Gastrocnemius medialis (tissue), 4 donors: ENCODE measurements around the gene LRRC23. TPM values are rescaled to one million over a fixed set of nuclear protein-coding genes. Genes with fewer than 3 reads are reported as not detected.
"Not testable (repeated sequence)": the region's sequence is repeated elsewhere in the genome, so short reads cannot be mapped to it uniquely, and the experiment has no call there.

Experiments used
- ATAC-seq, 2 donors: fragments of 150-250 bp; one replicate each; pipeline ENCODE4 v1.9.1; 2016
- DNase-seq, 2 donors: peaks; one replicate each; pipeline ENCODE4 v3.0.0-alpha.2; 2019
- H3K27ac ChIP-seq, 4 donors: fragments of 200-600 bp; sonication (generic); 1 replicate in 1 of 4; 2 replicates in 3 of 4; pipeline ENCODE4 v1.5.1; 2016 to 2018; ENCODE audit warnings: mild to moderate bottlenecking in 2 of 4, moderate library complexity in 1 of 4
- H3K27me3 ChIP-seq, 3 donors: fragments of 200-600 bp; sonication (generic) in 2 of 3; 1 replicate in 1 of 3; 2 replicates in 2 of 3; pipeline versions ENCODE4 v1.5.1 to v1.6.0; 2016 to 2019; ENCODE audit warnings: mild to moderate bottlenecking in 1 of 3, moderate library complexity in 1 of 3
- H3K36me3 ChIP-seq, 2 donors: fragments of 200-600 bp; sonication (generic) in 1 of 2; one replicate each; pipeline ENCODE4 v1.5.1; 2017 to 2018
- H3K4me1 ChIP-seq, 2 donors: fragments of 200-600 bp; sonication (generic) in 1 of 2; one replicate each; pipeline ENCODE4 v1.5.1; 2016 to 2017; ENCODE audit warnings: mild to moderate bottlenecking in 2 of 2
- H3K4me3 ChIP-seq, 4 donors: fragments of 200-600 bp; sonication (generic) in 3 of 4; 1 replicate in 1 of 4; 2 replicates in 3 of 4; pipeline ENCODE4 v1.5.1; 2016 to 2019; ENCODE audit warnings: mild to moderate bottlenecking in 2 of 4
- H3K9me3 ChIP-seq, 3 donors: fragments of 200-600 bp; sonication (generic) in 2 of 3; 1 replicate in 1 of 3; 2 replicates in 2 of 3; pipeline ENCODE4 v1.5.1; 2016 to 2019
- POLR2A ChIP-seq, 2 donors: fragments of 450-650 bp; IDR thresholded peaks; one replicate each; pipeline ENCODE4 v1.6.1; 2017; ENCODE audit warnings: antibody characterized with exemption in 2 of 2, mild to moderate bottlenecking in 2 of 2, moderate library complexity in 2 of 2
- in situ Hi-C, 4 donors: fragments of 200-750 bp; cut with MboI; loops; one replicate each; pipeline versions ENCODE4 v1.15.0 to v1.8.0; 2017; ENCODE audit warnings: low sequenced_read_pairs in 4 of 4
- intact Hi-C: fragments of 100-400 bp; cut with DNase I; formaldehyde crosslinking; loops from one replicate; pipeline ENCODE4 v1.15.1; 2023; ENCODE audit warnings: low total_unique reads
- total RNA-seq, 4 donors: library from RNA; depleted of rRNA; stranded (reverse); fragments of >200 nt; gene quantifications; one replicate each; pipeline versions ENCODE4 v1.1.0 to v1.2.3, GENCODE V29; 2016
- TF ChIP-seq, protein P1 (sequence below), 5 experiments: fragments of 450-650 bp in 3 of 5; fragments of 200-600 bp in 2 of 5; sonication (generic) in 2 of 5; IDR thresholded peaks in 4 of 5; conservative IDR thresholded peaks in 1 of 5; 1 replicate in 4 of 5; 2 replicates in 1 of 5; pipeline ENCODE4 v1.5.1; 2016 to 2019; ENCODE audit warnings: antibody characterized with exemption in 5 of 5, mild to moderate bottlenecking in 3 of 5, moderate library complexity in 3 of 5

LRRC23 gene
- total RNA-seq, 4 donors from 2014 or later: 6.5 to 14.0 (median 11.0) TPM

DNA sequence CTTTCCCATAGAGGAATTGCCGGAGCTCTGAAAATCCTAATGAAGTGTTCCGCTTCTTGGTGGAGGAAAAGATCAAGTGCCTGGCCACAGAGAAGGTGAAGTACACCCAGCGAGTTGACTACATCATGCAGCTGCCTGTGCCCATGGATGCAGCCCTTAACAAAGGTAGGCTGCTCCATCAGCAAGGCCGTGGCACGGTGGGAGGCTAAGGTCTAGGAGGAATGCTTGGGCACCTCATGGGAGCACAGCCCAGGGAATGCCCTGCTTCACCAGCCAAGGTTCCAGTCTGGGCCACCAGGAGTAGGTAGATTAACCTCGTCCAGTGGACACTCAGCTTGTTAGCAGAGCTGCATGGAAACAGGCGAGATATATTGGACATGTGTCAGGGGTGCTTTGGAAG is 43.7 kb upstream of the LRRC23 start:
- Histone ChIP-seq H3K4me3 (no peak overlapping the region), H3K27ac (no peak overlapping the region), H3K27me3 (no peaks in the 10 kb centered on the region), H3K9me3 (no peaks in the 10 kb centered on the region), H3K4me1 (no peaks in the 10 kb centered on the region), H3K36me3 (peaks cover 0 to 100% of the 10 kb centered on the region in 2 donors)
- TF ChIP-seq, protein P1, sequence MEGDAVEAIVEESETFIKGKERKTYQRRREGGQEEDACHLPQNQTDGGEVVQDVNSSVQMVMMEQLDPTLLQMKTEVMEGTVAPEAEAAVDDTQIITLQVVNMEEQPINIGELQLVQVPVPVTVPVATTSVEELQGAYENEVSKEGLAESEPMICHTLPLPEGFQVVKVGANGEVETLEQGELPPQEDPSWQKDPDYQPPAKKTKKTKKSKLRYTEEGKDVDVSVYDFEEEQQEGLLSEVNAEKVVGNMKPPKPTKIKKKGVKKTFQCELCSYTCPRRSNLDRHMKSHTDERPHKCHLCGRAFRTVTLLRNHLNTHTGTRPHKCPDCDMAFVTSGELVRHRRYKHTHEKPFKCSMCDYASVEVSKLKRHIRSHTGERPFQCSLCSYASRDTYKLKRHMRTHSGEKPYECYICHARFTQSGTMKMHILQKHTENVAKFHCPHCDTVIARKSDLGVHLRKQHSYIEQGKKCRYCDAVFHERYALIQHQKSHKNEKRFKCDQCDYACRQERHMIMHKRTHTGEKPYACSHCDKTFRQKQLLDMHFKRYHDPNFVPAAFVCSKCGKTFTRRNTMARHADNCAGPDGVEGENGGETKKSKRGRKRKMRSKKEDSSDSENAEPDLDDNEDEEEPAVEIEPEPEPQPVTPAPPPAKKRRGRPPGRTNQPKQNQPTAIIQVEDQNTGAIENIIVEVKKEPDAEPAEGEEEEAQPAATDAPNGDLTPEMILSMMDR (IDR thresholded peaks at IDR 0.05 in 4 of 5, conservative IDR thresholded peaks at IDR 0.05 in 1 of 5): no peak
- TF ChIP-seq POLR2A (IDR thresholded peaks at IDR 0.05): no peak
- DNase-seq: no peak
- no peak for ATAC-seq
- in situ Hi-C loops: no loop called here
- intact Hi-C loops: no loop called here

DNA sequence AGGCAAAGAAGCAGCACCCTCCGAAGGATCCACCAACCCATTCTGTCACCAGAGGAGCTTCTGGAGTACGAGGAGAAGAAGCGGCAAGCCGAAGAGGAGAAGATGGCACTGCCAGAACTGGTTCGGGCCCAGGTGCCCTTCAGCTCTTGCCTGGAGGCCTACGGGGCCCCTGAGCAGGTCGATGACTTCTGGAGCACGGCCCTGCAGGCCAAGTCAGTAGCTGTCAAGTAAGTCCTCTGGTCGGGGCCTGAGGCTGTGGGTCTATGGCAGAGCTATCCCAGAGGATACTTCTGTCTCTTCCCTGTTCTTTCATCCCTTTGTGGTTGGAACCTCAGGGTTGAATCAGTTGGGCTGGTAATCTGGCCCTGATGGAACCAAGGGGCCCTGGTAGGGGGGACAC is 43.2 kb upstream of the LRRC23 start:
- ATAC-seq (no peak), DNase-seq (no peak)
- Histone ChIP-seq H3K27me3 (no peaks in the 10 kb centered on the region), H3K27ac (no peak overlapping the region), H3K9me3 (no peaks in the 10 kb centered on the region), H3K4me3 (no peak overlapping the region), H3K4me1 (peaks cover 0 to under 1% of the 10 kb centered on the region in 2 donors), H3K36me3 (peaks cover 0 to 99% of the 10 kb centered on the region in 2 donors)
- in situ Hi-C loops: no loop called here
- intact Hi-C loops: no loop called here
- no peak for TF ChIP-seq POLR2A (IDR thresholded peaks at IDR 0.05)
- TF ChIP-seq, protein P1 (IDR thresholded peaks at IDR 0.05 in 4 of 5, conservative IDR thresholded peaks at IDR 0.05 in 1 of 5): no peak

DNA sequence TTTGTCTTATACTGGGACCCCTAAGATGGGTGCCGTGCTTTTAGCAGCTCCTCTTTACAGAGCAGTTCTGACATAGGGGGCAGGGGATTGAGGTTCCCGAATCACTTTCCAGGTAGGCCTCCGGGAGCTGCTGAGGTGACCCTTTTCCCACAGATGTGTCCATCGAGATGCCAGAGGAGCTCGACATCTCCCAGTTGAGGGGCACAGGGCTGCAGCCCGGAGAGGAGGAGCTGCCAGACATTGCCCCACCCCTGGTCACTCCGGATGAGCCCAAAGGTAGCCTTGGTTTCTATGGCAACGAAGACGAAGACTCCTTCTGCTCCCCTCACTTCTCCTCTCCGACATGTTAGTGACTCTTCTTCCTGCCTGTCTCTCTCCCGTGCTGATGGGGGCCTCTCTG is 41.6 kb upstream of the LRRC23 start:
- peaks cover 0 to 82% of the 10 kb centered on the region in 2 donors for H3K36me3 ChIP-seq
- H3K9me3 ChIP-seq: no peaks in the 10 kb centered on the region
- DNase-seq (no peak), ATAC-seq (no peak)
- H3K4me3 ChIP-seq: no peak overlapping the region
- in situ Hi-C loops: no loop called here
- peaks cover 6 to 7% of the 10 kb centered on the region in 2 donors for H3K4me1 ChIP-seq
- intact Hi-C loops: no loop called here
- no peaks in the 10 kb centered on the region for H3K27me3 ChIP-seq
- H3K27ac ChIP-seq: no peak overlapping the region
- TF ChIP-seq, protein P1 (IDR thresholded peaks at IDR 0.05 in 4 of 5, conservative IDR thresholded peaks at IDR 0.05 in 1 of 5): no peak
- TF ChIP-seq POLR2A (IDR thresholded peaks at IDR 0.05): no peak

DNA sequence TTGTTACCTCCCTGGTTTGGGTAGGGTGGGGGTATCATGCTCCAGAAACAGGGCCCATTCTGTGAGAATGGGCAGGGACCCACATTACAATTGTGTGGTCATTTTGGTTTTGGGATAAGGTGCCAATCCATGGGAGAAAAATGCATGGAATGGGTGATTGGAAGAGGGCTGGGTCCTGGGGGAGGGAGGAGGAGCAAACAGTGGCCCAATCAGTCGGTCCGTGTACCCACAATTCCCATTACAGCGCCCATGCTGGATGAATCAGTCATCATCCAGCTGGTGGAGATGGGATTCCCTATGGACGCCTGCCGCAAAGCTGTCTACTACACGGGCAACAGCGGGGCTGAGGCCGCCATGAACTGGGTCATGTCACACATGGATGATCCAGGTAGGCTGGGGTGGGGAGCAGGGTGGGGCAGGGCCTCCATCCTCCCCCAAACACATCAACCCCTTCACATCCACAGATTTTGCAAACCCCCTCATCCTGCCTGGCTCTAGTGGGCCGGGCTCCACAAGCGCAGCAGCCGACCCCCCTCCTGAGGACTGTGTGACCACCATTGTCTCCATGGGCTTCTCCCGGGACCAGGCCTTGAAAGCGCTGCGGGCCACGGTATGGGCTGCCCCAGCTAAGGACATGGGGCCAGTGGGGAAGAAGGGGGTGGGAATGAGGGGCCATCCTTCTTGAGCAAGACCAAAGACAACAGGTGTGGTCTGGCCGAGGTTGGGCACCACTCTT is 40.9 kb upstream of the LRRC23 start:
- no peak overlapping the region for H3K27ac ChIP-seq

GRCh38 chr12:6865307-6865706 is 39.3 kb upstream of the LRRC23 start:
- DNase-seq, H3K27me3 ChIP-seq, H3K9me3 ChIP-seq, ATAC-seq, in situ Hi-C loops, H3K4me3 ChIP-seq, H3K27ac ChIP-seq: not testable (repeated sequence)
- Histone ChIP-seq H3K36me3 (peaks cover 0 to 68% of the 10 kb centered on the region in 2 donors), H3K4me1 (peaks cover 25 to 27% of the 10 kb centered on the region in 2 donors)
- intact Hi-C loops: loop anchor here (5.0 kb wide), 1 partner anchor 77 kb away; the partner anchor contains the start of genes C12orf57 and RNU7-1

More for the DNA sequence above, 40.9 kb upstream of the LRRC23 start:
- DNase-seq (no peak), ATAC-seq (no peak)
- no peaks in the 10 kb centered on the region for H3K9me3 ChIP-seq
- in situ Hi-C loops (no loop called here), intact Hi-C loops (no loop called here)
- TF ChIP-seq, protein P1 (IDR thresholded peaks at IDR 0.05 in 4 of 5, conservative IDR thresholded peaks at IDR 0.05 in 1 of 5): no peak
- TF ChIP-seq POLR2A (IDR thresholded peaks at IDR 0.05): no peak
- peaks cover 13 to 14% of the 10 kb centered on the region in 2 donors for H3K4me1 ChIP-seq
- no peaks in the 10 kb centered on the region for H3K27me3 ChIP-seq
- no peak overlapping the region for H3K4me3 ChIP-seq
- H3K36me3 ChIP-seq: peaks cover 0 to 75% of the 10 kb centered on the region in 2 donors
